ENCODE data around the gene STK24.
"Not testable (repeated sequence)": the region's sequence is repeated elsewhere in the genome, so short reads cannot be mapped to it uniquely, and the experiment has no call there.

STK24 gene

DNA sequence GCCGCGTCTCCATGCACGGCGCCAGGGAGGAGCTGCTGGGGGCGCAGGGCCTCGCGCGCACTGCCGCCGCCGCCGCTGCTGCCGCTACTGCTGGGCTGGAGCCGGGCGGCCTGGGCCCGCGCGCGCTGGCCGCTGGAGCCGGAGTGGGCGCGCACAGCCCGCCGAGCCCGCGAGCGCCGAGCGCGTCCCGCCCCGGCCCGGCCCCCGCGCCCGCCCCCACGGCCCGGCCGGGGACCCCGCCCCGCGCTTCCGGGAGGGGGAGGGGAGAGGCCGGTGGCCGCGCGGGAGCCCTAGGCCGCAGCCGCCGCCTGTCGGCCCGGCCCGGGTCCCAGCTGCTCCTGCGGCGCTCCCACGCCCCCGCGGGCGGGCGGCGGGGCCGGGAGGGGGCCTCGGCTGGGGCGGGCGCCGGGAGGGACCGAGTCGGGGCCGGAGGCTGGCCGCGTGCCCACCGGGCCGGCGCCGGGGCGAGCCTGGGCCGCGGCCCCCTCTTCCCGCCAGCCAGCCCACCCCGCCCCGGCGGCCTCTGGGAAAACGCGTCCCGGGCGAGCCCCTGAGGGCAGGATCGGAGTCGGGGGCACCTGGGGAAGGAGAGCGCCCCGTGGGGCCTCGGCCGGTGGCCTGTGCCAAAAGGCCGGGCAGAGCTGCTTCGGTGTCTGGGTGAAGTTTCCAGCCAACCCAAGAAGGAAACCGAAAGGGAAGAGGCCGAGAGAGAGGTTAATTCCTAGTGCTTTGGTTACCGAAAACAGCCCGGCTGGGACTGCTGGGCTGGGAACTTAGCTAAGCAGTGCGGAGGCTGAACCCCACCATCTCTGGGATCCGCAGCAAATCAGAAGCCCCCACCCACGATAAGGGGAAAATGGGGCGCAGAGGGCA, at the start of gene STK24:
Gene STK24 (minus strand): TSS at position 145 of the 873 bp plus-strand sequence. CDS start 321 bp downstream, outside the sequence.
- DNase-seq (ENCODE audit: low read depth in 2 of 2) = peak in 1 of 2 donors; percentile 52

DNA sequence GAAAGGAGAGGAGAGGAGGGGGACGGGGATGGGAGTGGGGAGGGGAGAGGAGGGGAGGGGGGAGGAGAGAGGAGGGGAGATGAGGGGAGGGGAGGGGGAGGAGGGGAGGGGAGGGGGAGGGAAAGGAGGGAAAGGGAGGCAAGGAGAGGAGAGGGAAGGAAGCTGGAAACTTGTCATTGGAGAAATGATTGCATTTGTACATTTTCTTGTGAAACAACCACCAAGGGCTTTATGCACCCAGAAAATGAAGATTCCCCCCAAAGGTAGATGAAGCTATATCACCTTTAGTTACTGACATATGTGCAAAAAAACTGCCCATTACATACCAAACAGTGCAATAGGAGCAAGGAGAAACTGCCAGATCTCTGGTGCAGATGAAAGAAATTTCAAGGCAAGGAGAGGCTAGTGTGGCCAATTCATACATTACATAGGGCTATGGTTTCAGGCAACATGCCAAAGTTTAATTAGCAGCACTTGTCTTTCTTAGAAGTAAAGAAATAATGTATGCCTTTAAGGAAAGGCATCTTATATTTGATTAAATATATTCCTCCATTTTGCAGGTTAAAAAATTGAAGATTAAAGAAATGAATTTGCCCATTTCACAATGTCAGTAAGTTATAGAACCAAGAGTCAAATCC, 49.5 kb upstream of the STK24 start:
- DNase-seq (ENCODE audit: low read depth in 2 of 2) = no peak

DNA sequence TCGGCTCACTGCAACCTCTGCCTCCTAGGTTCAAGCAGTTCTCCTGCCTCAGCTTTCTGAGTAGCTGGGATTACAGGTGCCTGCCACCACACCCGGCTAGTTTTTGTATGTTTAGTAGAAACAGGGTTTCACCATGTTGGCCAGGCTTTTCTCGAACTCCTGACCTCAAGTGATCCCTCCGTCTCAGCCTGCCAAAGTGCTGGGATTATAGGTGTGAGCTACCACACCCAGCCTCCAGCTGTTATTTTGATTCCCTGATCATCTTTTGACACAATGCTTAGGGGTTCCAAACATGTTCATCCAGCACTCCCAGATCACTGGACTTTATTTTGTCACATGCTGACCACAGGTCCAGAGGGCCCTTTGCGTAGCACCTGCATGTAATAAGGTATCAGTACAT, 47.7 kb upstream of the STK24 start:
- DNase-seq (ENCODE audit: low read depth in 2 of 2) = not testable (repeated sequence)

DNA sequence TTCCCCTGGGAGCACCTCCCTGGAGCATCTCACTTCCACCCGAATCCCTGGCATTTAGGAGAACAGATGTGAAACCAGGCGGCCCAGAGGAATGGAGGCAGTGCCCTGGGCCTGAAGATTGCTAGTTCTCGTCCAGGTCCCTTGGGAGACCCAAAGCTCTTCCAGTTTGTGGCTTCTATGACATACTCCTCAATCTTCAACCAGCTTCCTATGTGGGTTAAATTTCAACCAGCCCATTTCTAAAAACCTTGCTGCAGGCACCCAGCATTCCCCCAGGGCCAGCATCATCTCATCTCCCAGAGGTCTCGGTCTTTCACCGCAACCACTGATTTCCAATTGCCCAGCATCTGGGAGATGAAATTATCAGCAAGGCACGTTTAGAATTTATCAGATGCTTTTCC, 46.0 kb upstream of the STK24 start:
- DNase-seq (ENCODE audit: low read depth in 2 of 2) = no peak

DNA sequence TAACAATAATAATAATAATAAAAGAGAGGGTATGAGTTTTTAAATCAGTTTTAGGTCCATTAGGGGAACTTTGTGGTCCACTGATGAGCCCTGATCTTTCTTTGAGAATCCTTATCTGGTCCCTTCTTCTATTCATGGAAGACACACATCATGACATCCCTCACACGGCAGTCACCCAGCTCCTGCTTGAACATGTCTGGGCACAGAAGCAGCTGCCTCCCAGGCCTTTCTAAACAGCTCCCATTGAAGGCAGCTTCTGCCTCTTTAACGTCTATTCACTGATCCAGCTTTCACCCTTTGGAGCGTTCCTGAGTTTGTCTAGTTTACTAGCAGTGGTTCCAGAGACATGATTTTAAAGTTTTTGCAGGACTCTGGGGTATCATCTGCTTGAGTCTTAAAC, 42.6 kb upstream of the STK24 start:
- DNase-seq (ENCODE audit: low read depth in 2 of 2) = no peak

DNA sequence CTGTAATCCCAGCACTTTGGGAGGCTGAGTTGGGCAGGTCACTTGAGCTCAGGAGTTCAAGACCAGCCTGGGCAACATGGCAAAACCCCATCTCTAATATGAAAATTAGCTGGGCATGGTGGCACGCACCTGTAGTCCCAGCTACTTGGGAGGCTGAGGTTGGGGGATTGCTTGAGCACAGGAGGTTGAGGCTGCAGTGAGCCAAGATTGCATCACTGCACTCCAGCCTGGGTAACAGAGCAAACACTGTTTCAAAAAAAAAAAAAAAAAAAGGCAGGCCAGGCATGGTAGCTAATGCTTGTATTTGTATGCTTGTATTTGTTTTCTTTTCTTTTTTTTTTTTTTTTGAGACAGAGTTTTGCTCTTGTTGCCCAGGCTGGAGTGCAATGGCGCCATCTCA, 38.7 kb upstream of the STK24 start:
- DNase-seq (ENCODE audit: low read depth in 2 of 2) = not testable (repeated sequence)

DNA sequence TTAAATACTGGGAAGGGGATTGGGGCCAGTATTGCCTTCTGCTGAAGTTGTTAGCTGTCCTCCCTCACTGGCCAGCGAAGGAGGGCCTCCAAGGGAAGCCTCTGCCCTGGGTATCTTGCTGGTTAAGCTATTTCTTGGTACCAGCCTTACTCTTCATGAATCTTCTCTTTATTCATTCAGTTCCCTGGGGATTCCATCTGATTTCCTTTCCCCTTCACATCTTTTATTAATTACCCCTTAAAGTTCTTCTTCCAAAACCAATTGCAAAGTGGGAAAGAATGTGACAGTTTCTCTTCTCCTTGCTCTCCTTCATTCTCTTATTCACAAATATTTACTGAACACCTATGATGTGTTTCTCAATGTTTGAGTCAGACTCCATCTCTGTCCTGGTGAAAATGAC, 36.7 kb upstream of the STK24 start:
- no peak for DNase-seq (ENCODE audit: low read depth in 2 of 2)

DNA sequence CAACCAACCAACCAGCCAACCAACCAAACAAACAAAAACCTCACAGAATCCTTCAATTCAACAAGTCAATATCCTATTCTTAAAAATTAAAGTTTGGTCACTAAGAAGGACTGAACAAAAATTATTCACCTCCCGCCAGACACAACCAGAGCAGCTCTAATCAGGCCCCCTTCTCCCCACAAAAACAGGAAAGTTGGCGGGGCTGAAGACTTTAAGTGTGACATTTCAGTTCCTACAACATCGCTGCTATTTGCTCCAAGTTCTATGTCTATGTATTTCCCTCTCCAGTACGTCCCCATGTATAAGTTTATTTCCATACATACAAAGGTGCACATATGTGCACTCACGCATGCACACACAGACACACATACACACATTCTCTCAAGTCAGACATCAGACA, 32.8 kb upstream of the STK24 start:
- DNase-seq (ENCODE audit: low read depth in 2 of 2) = no peak

DNA sequence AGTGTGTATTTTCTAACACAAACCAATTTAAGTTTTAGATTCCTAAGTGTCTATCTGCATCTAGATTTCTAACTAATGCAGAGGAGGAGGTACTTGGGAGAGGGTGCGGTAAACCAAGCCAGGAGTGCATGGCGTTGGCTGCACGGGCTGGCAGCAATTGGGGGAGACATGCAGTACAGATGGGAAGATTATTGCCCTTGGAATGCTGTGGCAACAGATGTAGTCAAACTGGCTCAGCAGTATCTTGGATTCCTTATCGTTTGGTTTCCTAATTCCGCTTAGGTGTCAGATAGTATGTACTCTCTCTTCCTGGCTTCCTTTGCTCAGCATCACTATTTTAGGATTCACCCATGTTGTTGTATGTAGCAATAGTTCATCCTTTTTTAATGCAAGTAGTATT, 29.4 kb upstream of the STK24 start:
- no peak for DNase-seq (ENCODE audit: low read depth in 2 of 2)

DNA sequence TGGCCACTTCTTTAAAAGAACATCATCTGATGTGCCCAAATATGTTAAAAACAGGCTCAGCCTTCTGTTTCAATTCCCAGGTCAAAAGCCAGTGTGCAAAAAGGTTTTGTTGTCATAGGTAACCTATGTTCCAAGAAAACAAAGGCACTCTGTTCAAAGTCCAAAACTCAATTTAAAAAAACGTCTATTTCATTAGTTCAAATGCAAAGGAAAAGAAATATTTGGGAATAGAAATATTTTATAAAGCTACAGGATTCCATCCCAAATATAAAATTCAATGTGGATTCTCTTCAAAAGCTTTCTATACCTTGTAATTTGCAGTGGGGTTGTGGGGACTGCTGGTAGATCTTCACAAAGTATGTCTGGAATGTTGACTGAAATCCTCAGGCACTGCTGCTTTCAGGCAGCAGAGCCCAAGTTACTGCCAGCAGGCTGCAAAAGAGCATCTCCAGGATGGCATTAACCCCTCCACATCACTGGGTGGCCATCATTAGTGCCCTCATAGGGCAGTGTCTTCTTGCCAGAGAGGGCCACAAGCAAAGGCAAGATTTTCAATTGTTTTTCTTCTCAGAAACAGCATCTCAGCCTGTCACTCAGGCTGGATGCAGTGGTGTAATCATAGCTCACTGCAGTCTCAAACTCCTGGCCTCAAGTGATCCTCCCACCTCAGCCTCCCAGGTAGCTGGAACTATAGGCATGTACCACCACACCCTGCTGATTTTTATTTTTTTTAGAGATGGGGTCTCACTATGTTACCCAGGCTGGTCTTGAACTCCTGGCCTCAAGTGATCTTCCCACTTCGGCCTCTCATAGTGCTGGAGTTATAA, 22.8 kb upstream of the STK24 start:
- no peak for DNase-seq (ENCODE audit: low read depth in 2 of 2)

DNA sequence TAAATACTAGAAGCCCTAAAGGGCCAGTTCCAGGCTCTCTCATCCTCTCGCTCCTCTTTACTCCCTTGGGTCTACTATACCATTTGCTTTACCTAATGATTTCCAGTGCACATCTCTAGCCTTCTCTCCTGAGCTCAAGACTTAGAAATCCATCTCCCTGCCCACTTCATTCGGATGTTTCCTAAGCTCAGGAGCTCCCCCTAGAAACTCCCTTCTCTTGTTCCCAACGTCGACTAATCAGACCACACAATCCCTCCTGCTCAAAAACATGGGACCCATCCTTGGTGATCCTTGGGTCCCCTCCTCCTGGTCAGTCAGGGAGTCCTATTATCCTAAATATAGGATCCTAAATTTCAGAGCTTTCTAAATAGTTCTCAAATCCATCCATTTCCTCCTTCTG, 21.1 kb upstream of the STK24 start:
- no peak for DNase-seq (ENCODE audit: low read depth in 2 of 2)

DNA sequence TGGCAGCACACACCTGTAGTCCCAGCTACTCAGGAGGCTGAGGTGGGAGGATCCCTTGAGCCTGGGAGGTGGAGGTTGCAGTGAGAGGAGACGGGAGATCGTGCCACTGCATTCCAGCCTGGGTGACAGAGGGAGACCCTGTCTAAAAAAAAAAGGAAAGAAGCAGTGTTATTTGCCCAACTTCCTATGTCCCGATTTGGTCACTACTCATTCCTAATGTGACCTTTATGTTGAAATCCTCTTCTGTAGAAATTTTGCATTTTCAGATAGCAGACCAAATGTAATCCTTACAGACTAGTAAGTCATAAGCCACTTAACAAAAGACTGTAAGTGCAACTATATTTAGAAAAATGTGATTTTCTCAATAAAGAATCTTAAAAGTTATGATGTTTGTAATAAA, 18.2 kb upstream of the STK24 start:
- no peak for DNase-seq (ENCODE audit: low read depth in 2 of 2)

DNA sequence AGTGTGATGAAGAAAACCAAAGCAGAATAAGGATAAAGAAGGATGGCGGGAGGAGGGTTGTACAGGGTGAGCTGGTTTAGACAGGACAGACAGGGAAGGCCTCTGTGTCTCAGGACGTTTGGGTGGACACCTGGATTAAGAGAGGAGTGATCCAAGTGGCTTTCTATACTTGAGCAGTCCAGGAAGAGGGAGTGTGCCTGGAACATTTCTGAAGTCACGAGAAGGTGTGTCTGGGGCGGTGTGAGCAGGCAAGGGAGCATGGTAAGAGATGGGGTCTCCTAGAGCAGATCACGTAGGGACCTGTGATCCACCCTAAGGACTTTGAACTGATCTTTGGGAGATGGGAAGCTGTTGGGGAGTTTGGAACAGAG, 15.4 kb upstream of the STK24 start:
- DNase-seq (ENCODE audit: low read depth in 2 of 2) = no peak

DNA sequence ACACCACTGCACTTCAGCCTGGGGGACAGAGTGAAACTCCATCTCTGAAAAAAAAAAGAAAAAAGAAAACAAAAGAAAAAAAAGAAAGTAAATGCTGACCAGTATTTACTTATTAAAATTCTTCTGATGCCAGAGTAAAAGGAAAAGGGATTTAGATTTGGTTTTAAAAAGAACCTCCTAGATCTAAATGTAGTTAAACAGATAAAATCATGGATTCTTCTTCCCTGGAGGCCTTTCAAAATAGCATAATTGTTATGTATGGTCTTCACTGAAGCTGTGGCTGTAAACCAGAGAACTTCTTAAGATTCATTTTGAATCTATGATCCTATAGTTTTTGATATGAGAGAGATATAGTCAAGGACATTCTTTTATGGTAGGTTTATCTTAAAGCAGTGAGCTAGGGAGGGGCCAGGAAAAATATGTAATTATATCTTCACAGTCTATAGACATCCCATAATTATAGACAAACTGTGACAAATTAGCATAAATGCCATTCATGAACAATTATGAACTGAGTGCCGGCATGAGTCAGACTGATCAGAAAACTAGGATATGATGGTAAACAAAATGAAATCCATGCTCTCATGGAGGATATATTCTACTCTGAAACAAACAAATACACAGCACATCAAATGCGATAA, 14.9 kb upstream of the STK24 start:
- no peak for DNase-seq (ENCODE audit: low read depth in 2 of 2)

DNA sequence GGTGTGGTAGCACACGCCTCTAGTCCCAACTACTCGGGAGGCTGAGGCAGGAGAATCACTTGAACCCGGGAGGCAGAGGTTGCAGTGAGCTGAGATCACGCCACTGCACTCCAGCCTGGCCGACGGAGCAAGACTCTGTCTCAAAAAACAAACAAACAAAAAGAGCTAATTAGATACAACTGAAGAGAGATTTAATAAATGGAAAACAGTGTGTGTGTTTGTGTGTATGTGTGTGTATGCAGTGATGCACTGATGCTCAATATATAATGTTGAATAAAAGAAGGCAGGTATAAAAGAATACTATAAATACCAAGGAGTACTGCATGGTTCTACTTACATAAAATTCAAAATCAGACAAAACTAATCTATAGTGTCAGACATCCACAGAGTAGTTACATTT, 13.6 kb upstream of the STK24 start:
- not testable (repeated sequence) for DNase-seq (ENCODE audit: low read depth in 2 of 2)

DNA sequence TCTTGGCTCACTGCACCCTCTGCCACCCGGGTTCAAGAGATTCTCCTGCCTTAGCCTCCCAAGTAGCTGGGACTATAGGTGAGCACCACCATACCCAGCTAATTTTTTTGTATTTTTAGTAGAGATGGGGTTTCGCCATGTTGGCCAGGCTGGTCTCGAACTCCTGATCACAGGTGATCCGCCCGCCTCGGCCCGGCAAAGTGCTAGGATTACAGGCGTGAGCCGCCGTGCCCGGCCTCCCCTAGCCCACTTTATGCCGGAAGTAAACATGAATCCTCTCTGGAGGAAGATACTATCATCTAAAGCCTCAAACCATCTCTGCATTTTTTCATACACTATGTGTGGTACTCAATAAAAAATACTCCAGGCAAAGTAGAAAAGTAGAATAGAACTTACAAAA, 12.6 kb upstream of the STK24 start:
- DNase-seq (ENCODE audit: low read depth in 2 of 2) = not testable (repeated sequence)

DNA sequence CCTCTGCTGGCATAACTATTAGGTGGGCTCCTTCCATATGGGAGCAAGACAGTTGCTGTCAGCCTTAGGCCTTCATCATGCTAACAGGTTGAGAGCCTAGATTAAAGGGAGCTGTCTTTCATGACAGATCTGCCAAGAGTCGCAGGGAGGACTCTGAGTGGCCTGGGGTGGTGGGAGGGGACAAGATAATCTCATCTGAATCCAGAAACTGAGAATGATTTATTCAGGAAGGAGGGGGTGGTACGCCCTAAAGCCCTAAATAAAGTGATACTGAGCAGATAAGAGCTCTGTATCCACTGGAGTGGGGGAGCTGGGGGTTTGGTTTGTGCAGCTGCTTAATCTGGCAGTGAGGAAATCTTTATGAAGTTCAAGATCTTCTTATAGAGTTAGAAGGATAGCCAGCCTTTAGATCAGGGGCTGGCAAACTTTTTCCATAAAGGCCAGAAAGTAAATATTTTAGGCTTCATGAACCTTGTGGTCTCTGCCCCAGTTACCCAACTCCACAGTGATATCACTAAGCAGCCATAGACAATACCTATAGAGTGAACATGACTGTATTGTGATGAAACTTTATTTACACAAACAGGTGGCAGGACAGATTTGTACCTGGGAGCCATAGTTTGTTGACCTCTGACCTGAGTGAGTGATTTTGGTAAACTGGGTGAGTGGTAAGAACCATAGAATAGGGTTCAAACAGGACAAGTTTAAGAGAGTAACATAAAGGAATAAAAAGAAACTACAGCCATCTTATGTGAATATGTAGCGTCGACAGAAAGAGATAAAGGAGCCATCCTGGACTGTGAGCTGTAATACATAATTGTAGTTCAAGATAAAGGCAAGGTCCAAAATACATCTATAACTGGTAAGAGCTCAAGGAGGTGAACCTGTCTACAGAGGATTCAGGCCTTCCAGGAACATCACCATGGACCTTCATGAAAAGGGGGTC, 9.8 kb upstream of the STK24 start:
- no peak for DNase-seq (ENCODE audit: low read depth in 2 of 2)

DNA sequence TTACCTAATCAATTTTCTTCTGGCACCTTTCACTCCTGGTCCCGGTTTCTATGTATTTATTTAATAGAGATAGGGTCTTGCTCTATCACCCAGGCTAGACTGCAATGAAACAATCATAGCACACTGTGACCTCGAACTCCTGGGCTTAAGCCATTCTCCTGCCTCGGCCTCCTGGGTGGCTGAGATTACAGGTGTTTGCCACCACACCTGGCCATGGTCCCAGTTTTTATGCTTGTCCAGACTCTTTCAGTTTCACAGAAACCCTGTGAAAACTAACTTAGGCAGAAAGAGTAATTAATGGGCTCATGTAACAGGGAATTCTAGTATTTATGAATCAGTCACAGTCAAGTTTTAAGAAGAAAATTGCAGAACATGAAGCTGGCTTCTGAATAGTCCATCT, 9.0 kb upstream of the STK24 start:
- no peak for DNase-seq (ENCODE audit: low read depth in 2 of 2)

DNA sequence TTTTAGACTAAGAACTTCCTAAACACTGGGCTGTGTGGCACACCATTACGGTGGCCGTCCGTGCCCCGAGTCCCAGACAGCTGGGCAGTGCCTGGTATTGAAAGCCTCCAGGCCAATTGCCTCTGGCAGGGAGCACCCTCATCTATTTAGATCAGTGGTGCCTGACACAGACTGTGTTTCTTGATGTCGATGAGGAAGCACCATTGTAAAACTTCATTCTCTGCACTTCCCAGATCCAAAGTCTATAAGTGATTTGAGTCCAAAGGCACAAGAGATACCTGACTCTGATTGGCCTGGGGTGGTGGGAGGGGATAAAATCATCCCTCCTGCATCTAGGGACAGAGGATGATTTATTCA, 8.5 kb upstream of the STK24 start:
- no peak for DNase-seq (ENCODE audit: low read depth in 2 of 2)

DNA sequence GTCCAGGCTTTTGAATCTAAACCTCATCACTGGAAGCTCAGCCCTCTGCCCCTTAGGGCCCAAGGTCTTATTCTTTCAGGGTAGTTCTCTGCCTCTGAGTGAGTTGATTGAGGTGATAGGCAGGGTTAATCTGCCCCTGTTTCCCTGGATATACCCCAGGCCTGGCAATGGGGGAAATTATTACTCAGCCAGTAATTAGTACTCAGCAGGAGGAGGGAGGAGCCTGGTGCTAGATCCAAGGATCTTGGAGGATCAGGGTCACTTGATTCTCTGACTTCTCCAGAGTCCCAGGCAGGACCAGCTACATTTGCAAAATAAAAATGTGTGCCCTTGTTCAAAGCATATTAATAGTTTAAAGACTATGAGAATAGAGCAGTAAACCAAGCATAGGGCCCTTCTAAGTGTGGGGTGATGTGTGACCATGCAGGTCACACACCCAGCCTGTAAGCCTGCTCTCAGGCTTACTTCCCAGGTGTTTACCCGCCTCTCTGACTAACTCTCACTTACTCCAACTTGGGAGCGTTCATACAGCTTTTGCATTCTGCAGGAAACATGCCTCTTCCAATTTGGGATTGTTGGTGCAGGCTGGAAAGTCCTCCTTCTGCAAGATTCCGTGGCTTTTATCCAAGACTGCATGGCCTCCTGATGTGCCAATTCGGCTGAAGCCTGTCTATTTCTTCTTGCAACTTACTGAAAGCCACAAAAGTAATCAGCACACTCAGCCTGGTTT, 7.9 kb upstream of the STK24 start:
- DNase-seq (ENCODE audit: low read depth in 2 of 2) = no peak

Data from stimulated activated CD4-positive, alpha-beta T cell treated with anti-CD3 and anti-CD28 coated beads, Interleukin-1b, Interleukin-23, amount 100 ng/mL, for 1 hour (primary cell).